Common myeloid progenitor, CD34-positive (primary cell): ENCODE results near the gene WNK3. TPM values are rescaled to one million over a fixed set of nuclear protein-coding genes. Genes with fewer than 3 reads are reported as not detected.
A peak's percentile ranks its signal among the peaks of the same experiment; 100 is the strongest.
"Not testable (repeated sequence)": the region's sequence is repeated elsewhere in the genome, so short reads cannot be mapped to it uniquely, and the experiment has no call there.

Experiments used
- CTCF ChIA-PET: fragments of 350-600 bp; sonication (Branson Sonifier 250); formaldehyde crosslinking; loops from one replicate; lab custom pipeline; 2021; ENCODE audit warnings: antibody characterized with exemption; lab: Charles Lee
- POLR2A ChIA-PET: fragments of 350-600 bp; sonication (Branson Sonifier 250); formaldehyde crosslinking; loops from one replicate; lab custom pipeline; 2021; ENCODE audit warnings: antibody characterized with exemption; lab: Charles Lee
- DNase-seq, 3 donors: peaks; one replicate each; pipeline versions ENCODE4 v3.0.0 to v3.0.0-alpha.2; 2013
- H3K27ac ChIP-seq, 2 experiments: 1 replicate in 1 of 2; 2 replicates in 1 of 2; pipeline ENCODE4 v1.7.0; 2013; ENCODE audit warnings: inconsistent platforms in 2 of 2, low read length in 2 of 2, mild to moderate bottlenecking in 2 of 2, low read depth in 1 of 2, moderate library complexity in 1 of 2; ENCODE audit not compliant: severe bottlenecking in 2 of 2, insufficient read depth in 1 of 2, poor library complexity in 1 of 2
- H3K27me3 ChIP-seq, 5 experiments: replicated peaks in 2 of 5; 1 replicate in 3 of 5; 2 replicates in 2 of 5; pipeline versions ENCODE4 v1.6.1 to v1.7.0; 2013; ENCODE audit warnings: low read length in 4 of 5, mild to moderate bottlenecking in 2 of 5, moderate library complexity in 2 of 5, inconsistent platforms in 1 of 5; ENCODE audit not compliant: insufficient read depth in 5 of 5, control insufficient read depth in 4 of 5
- H3K36me3 ChIP-seq, 4 experiments: 1 replicate in 2 of 4; 2 replicates in 2 of 4; pipeline versions ENCODE4 v1.6.1 to v1.7.0; 2013; ENCODE audit warnings: low read length in 3 of 4, control low read depth in 1 of 4, mild to moderate bottlenecking in 1 of 4; ENCODE audit not compliant: control insufficient read depth in 4 of 4, insufficient read depth in 4 of 4
- H3K4me1 ChIP-seq, 4 experiments: 1 replicate in 3 of 4; 2 replicates in 1 of 4; pipeline versions ENCODE4 v1.6.1 to v1.7.1; 2013; ENCODE audit warnings: low read length in 3 of 4, mild to moderate bottlenecking in 3 of 4, control low read depth in 1 of 4, inconsistent platforms in 1 of 4, moderate library complexity in 1 of 4; ENCODE audit not compliant: control insufficient read depth in 4 of 4, insufficient read depth in 4 of 4; ENCODE audit errors: control extremely low read depth in 1 of 4
- H3K4me3 ChIP-seq, 7 experiments: 1 replicate in 4 of 7; 2 replicates in 3 of 7; pipeline versions ENCODE4 v1.5.1 to v1.7.0; 2013; ENCODE audit warnings: mild to moderate bottlenecking in 7 of 7, low read length in 6 of 7, moderate library complexity in 6 of 7, inconsistent platforms in 2 of 7, low read depth in 2 of 7, control low read depth in 1 of 7; ENCODE audit not compliant: insufficient read depth in 4 of 7, control insufficient read depth in 1 of 7; ENCODE audit errors: extremely low read depth in 1 of 7
- H3K9me3 ChIP-seq, 5 experiments: 1 replicate in 4 of 5; 2 replicates in 1 of 5; pipeline versions ENCODE4 v1.6.1 to v1.7.1; 2013; ENCODE audit warnings: low read length in 4 of 5, mild to moderate bottlenecking in 2 of 5, inconsistent platforms in 1 of 5, low read depth in 1 of 5, moderate library complexity in 1 of 5; ENCODE audit not compliant: control insufficient read depth in 4 of 5, insufficient read depth in 2 of 5; ENCODE audit errors: control extremely low read depth in 1 of 5
- WGBS: methylation state at CpG from one replicate; pipeline ENCODE4 v1.1.5; 2013; ENCODE audit not compliant: insufficient coverage; 5-methylcytosine and 5-hydroxymethylcytosine counted together
- polyA plus RNA-seq: library from polyadenylated mRNA; unstranded; fragments of 120-200 nt; gene quantifications from one replicate; pipeline ENCODE4 v1.2.1, GENCODE V29; 2013

Gene WNK3
- polyA plus RNA-seq = 0.15 TPM

- Histone ChIP-seq H3K36me3 (no peaks in the 10 kb centered on the region), H3K9me3 (peaks cover 0 to 8% (median under 1%) of the 10 kb centered on the region in 5 experiments), H3K4me3 (peak within 1 kb of the TSS; percentile 30 to 75 (median 46)), H3K27ac (no peak within 1 kb of the TSS), H3K4me1 (peaks cover 0 to 13% (median 10%) of the 10 kb centered on the region in 4 experiments), H3K27me3 (peaks cover 0 to 40% (median 12%) of the 10 kb centered on the region in 5 experiments)
- CTCF ChIA-PET = no interaction called here
- 52% methylated on average over 71 of the region's 88 CpGs for WGBS
- peak; percentile 28 to 69 (median 65) for DNase-seq
- POLR2A ChIA-PET = no interaction called here
Measured at GRCh38 chrX:54357414-54358377, at the start of gene WNK3. Gene WNK3 (minus strand): TSS chrX:54358046.

- Histone ChIP-seq H3K27me3 (peaks cover 0 to 29% (median 5%) of the 10 kb centered on the region in 5 experiments), H3K4me1 (peaks cover 0 to 6% (median 2%) of the 10 kb centered on the region in 4 experiments), H3K36me3 (no peaks in the 10 kb centered on the region), H3K4me3 (no peak overlapping the region), H3K27ac (no peak overlapping the region), H3K9me3 (no peaks in the 10 kb centered on the region)
- CTCF ChIA-PET = interaction anchor here (1.4 kb wide), 1 partner anchor 30 kb away, joined by 3 read pairs; no protein-coding TSS in a partner anchor
- WGBS = 66% methylated on average over 2 of the region's 2 CpGs
- no peak for DNase-seq
- POLR2A ChIA-PET = no interaction called here
Measured at GRCh38 chrX:54407266-54407665, 49.4 kb upstream of the WNK3 start.

- no peaks in the 10 kb centered on the region for H3K9me3 ChIP-seq
- no peaks in the 10 kb centered on the region for H3K4me1 ChIP-seq
- DNase-seq = no peak
- H3K27ac ChIP-seq = no peak overlapping the region
- no peak overlapping the region for H3K4me3 ChIP-seq
- WGBS = no CpG with 5 or more reads among the region's 1 CpG
- ChIA-PET CTCF (no interaction called here), POLR2A (no interaction called here)
- no peaks in the 10 kb centered on the region for H3K36me3 ChIP-seq
- peaks cover 0 to 5% (median 0%) of the 10 kb centered on the region in 5 experiments for H3K27me3 ChIP-seq
Measured at GRCh38 chrX:54397113-54397512, 39.3 kb upstream of the WNK3 start.

- no peak for DNase-seq
- 50% methylated on average over 1 of the region's 1 CpG for WGBS
- Histone ChIP-seq H3K36me3 (no peaks in the 10 kb centered on the region), H3K4me1 (no peaks in the 10 kb centered on the region), H3K27ac (no peak overlapping the region), H3K4me3 (no peak overlapping the region), H3K9me3 (no peaks in the 10 kb centered on the region), H3K27me3 (no peaks in the 10 kb centered on the region)
- ChIA-PET POLR2A (no interaction called here), CTCF (no interaction called here)
Measured at GRCh38 chrX:54386314-54386713, 28.5 kb upstream of the WNK3 start.

GRCh38 chrX:54384661-54385060 lies 26.8 kb upstream of the WNK3 start:
- H3K4me1 ChIP-seq, H3K4me3 ChIP-seq, POLR2A ChIA-PET, H3K27me3 ChIP-seq, H3K9me3 ChIP-seq, H3K27ac ChIP-seq, DNase-seq, CTCF ChIA-PET, H3K36me3 ChIP-seq: not testable (repeated sequence)
- WGBS = 91% methylated on average over 5 of the region's 5 CpGs

GRCh38 chrX:54359408-54359807 lies 1.6 kb upstream of the WNK3 start:
- H3K4me1 ChIP-seq = peaks cover 0 to 13% (median 10%) of the 10 kb centered on the region in 4 experiments
- CTCF ChIA-PET = no interaction called here
- no peak overlapping the region for H3K27ac ChIP-seq
- peaks cover 0 to 7% (median 0%) of the 10 kb centered on the region in 5 experiments for H3K9me3 ChIP-seq
- H3K4me3 ChIP-seq = peak overlapping the region in 4 of 7 experiments; percentile 36 to 75 (median 54)
- DNase-seq = no peak
- POLR2A ChIA-PET = no interaction called here
- WGBS = 63% methylated on average over 2 of the region's 4 CpGs
- H3K36me3 ChIP-seq = no peaks in the 10 kb centered on the region
- H3K27me3 ChIP-seq = peaks cover 0 to 40% (median 12%) of the 10 kb centered on the region in 5 experiments
